ENCODE results near the gene METRNL.

DNA sequence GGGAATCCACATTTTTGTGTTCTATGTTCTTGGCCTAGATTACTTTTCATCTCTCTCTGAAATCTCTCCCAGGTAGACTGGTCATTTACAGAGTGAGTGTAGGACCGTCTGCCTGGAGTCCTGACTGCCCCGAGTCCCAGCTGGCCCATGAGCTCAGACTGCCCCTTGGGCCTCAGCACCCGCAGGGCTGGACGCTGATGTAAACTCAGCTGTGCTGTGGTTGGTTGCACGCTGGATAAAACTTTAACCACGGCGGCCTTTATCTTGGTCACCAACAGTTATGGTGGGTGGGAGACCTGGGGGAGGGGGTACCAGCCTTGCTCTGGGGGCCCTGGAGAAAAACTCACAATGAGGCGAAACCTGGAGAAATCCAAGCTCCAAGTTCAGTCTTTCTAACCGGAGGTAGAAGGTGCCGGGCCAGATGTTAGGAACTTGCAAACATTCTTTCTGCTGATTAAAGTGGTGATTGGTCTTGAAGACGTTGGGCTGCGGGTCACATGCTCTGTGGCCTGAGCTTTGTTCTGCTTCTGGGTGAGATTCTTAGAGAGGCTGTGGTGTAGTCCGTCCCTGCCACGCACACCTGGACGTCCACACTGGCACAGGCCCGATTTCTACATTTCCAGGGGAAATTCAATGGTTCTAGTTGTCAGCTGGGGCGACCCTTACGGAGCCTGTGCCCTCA, 6.9 kb downstream of the METRNL start:
- TF ChIP-seq, protein P1, sequence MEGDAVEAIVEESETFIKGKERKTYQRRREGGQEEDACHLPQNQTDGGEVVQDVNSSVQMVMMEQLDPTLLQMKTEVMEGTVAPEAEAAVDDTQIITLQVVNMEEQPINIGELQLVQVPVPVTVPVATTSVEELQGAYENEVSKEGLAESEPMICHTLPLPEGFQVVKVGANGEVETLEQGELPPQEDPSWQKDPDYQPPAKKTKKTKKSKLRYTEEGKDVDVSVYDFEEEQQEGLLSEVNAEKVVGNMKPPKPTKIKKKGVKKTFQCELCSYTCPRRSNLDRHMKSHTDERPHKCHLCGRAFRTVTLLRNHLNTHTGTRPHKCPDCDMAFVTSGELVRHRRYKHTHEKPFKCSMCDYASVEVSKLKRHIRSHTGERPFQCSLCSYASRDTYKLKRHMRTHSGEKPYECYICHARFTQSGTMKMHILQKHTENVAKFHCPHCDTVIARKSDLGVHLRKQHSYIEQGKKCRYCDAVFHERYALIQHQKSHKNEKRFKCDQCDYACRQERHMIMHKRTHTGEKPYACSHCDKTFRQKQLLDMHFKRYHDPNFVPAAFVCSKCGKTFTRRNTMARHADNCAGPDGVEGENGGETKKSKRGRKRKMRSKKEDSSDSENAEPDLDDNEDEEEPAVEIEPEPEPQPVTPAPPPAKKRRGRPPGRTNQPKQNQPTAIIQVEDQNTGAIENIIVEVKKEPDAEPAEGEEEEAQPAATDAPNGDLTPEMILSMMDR (conservative IDR thresholded peaks at IDR 0.05): no peak
- TF ChIP-seq ZFX (IDR thresholded peaks at IDR 0.05): no peak

Measured in C4-2B (cell line).